Measurements from ENCODE around the gene RASAL1. TPM values are rescaled to one million over a fixed set of nuclear protein-coding genes. Genes with fewer than 3 reads are reported as not detected.

The RASAL1 gene
- total and polyA plus RNA-seq, 11 donors: not detected

DNA sequence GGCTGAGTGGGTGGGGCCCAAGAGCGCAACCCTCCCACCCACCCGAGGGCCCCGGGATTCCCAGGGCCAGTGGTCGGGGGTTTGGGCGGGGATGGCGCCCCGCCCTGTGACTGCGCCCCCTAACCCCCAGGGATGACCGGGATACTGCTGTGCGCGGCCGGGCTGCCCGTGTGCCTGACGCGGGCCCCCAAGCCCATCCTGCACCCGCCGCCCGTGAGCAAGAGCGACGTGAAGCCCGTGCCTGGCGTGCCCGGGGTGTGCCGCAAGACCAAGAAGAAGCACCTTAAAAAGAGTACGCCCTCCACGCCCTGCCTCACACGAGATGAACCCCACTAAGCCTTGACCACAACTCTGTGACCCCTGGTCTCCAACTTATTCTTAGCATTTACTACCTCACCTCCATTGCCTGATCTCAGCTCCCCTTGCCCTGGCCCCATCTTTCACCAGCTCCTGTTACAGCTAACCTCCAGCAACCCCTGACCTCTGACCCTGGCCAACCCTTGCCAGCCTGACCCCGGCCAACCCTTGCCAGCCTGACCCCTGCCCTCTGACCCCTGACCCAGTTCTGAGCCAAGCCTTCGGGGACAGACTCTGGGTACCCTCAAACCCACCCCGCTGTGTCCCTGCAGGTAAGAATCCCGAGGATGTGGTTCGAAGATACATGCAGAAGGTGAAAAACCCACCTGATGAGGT is 42.0 kb downstream of the RASAL1 start:
- Histone ChIP-seq H3K4me1 (peaks cover 0 to 18% (median 4%) of the 10 kb centered on the region in 12 donors), H3K9me3 (no peaks in the 10 kb centered on the region), H3K36me3 (no peaks in the 10 kb centered on the region), H3K4me3 (no peak overlapping the region), H3K27ac (no peak overlapping the region), H3K27me3 (peaks cover 2 to 42% (median 14%) of the 10 kb centered on the region in 9 donors)
- ATAC-seq (no peak), DNase-seq (no peak)
- intact Hi-C loops (cut with DNase I): no loop called here
- TF ChIP-seq, protein P1, sequence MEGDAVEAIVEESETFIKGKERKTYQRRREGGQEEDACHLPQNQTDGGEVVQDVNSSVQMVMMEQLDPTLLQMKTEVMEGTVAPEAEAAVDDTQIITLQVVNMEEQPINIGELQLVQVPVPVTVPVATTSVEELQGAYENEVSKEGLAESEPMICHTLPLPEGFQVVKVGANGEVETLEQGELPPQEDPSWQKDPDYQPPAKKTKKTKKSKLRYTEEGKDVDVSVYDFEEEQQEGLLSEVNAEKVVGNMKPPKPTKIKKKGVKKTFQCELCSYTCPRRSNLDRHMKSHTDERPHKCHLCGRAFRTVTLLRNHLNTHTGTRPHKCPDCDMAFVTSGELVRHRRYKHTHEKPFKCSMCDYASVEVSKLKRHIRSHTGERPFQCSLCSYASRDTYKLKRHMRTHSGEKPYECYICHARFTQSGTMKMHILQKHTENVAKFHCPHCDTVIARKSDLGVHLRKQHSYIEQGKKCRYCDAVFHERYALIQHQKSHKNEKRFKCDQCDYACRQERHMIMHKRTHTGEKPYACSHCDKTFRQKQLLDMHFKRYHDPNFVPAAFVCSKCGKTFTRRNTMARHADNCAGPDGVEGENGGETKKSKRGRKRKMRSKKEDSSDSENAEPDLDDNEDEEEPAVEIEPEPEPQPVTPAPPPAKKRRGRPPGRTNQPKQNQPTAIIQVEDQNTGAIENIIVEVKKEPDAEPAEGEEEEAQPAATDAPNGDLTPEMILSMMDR (IDR thresholded peaks at IDR 0.05): no peak
- no peak for TF ChIP-seq POLR2A (IDR thresholded peaks at IDR 0.05)
- 46 to 71% (median 62%) methylated on average over 12 to 32 of the region's 32 CpGs for WGBS, 4 donors

DNA sequence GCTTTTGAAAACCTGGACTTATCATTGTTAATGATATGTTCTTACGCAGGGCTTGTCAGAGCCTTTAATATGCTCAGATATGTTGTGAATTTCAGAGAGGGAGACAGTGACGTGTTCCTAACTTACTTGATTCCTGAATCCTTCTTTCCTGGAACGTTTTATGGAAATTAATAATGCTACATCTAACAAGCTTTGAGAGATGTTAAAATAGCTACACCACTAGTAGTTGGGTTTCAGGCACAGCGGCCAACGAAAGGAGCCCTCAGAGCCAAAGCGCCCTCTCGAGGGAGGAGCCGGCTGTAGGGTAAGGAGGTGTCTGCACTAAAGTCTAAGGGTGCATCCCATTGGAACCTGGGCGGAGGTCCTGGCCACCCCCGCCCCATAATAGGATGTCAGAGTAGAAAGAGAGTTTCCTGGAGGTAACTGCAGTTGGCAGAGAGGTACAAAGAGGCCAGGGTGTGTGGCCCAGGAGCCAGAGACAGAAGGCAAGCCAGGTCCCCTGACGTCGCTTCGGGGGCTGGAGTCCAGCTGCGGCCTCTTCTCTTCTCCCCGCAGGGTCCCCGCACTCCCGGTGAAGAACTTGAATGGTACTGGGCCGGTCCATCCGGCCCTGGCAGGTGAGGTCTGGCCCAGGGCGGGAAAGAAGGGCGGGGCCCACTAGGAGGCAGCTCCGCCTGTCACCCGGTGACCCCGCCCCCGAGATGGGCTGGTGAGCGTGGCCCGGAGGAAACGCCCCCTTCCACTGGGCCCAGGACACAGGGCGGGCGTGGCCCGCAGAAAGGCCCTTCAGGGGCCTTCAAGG is 42.8 kb downstream of the RASAL1 start:
- H3K27me3 ChIP-seq: peaks cover 2 to 46% (median 14%) of the 10 kb centered on the region in 9 donors
- no peak for TF ChIP-seq POLR2A (IDR thresholded peaks at IDR 0.05)
- TF ChIP-seq, protein P1 (IDR thresholded peaks at IDR 0.05): peak in 2 of 12 donors; percentile 17
- ATAC-seq: peak in 3 of 4 donors; percentile 31 to 58 (median 49)

DNA sequence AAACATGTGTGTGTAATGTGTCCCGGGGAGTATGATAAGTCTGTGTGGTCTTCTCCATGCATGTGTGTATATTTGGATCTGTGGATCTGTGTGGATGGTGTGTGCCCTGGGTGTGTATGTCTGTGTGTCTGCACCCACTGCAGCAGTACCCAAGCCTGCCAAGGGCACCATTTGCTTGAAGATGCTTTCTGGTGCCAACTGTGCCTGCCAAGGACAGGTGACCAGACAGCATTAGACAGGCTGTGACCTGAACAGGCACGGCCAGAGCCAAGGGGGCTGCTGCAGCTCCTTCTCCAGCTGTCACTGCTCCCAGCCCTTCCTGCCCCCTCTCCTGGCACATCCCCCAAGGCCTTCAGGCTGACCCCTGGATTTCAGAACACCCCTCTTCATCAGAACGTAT is 44.1 kb downstream of the RASAL1 start:
- Histone ChIP-seq H3K27ac (no peak overlapping the region), H3K27me3 (peaks cover 2 to 56% (median 19%) of the 10 kb centered on the region in 9 donors), H3K4me1 (peaks cover 0 to 10% (median 0%) of the 10 kb centered on the region in 12 donors), H3K9me3 (no peaks in the 10 kb centered on the region), H3K4me3 (no peak overlapping the region), H3K36me3 (no peaks in the 10 kb centered on the region)
- TF ChIP-seq, protein P1 (IDR thresholded peaks at IDR 0.05): no peak
- TF ChIP-seq POLR2A (IDR thresholded peaks at IDR 0.05): no peak
- intact Hi-C loops (cut with DNase I): no loop called here
- ATAC-seq (no peak), DNase-seq (no peak)
- WGBS, 4 donors: 57 to 75% (median 64%) methylated on average over 1 to 3 of the region's 3 CpGs

More for the DNA sequence above, 42.8 kb downstream of the RASAL1 start:
- DNase-seq: peak in 2 of 5 donors; percentile 46 to 54
- H3K4me1 ChIP-seq: peaks cover 0 to 10% (median 0%) of the 10 kb centered on the region in 12 donors
- WGBS, 4 donors: 10 to 23% (median 19%) methylated on average over 21 to 31 of the region's 31 CpGs
- H3K27ac ChIP-seq: no peak overlapping the region
- no peaks in the 10 kb centered on the region for H3K36me3 ChIP-seq
- intact Hi-C loops (cut with DNase I): no loop called here
- no peak overlapping the region for H3K4me3 ChIP-seq
- H3K9me3 ChIP-seq: no peaks in the 10 kb centered on the region

DNA sequence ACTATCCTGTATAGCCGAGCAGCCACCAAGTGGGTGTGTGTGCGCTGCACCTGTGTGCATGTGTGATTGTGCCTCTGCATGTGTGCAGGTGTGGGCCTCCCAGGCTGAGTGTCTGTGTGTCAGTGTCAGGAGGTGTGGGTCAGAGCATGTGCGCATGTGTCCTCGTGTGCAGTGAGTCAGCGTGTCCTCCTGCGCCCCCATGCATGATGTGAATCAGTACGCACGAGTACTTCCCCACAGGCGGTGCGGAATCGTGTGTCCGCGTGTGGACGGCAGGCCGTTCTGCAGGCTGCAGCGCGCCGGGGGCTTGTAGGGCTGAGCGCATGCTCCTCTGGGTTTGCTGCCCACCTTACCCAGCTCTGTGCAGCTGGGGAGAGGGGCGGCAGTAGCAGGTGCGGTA is 44.8 kb downstream of the RASAL1 start:
- DNase-seq (no peak), ATAC-seq (no peak)
- TF ChIP-seq, protein P1 (IDR thresholded peaks at IDR 0.05): no peak
- no peak for TF ChIP-seq POLR2A (IDR thresholded peaks at IDR 0.05)
- H3K27ac ChIP-seq: no peak overlapping the region
- 73 to 79% (median 77%) methylated on average over 20 to 21 of the region's 21 CpGs for WGBS, 4 donors
- no peak overlapping the region for H3K4me3 ChIP-seq
- no peaks in the 10 kb centered on the region for H3K36me3 ChIP-seq
- H3K9me3 ChIP-seq: no peaks in the 10 kb centered on the region
- intact Hi-C loops (cut with DNase I): no loop called here
- peaks cover 2 to 56% (median 19%) of the 10 kb centered on the region in 9 donors for H3K27me3 ChIP-seq
- peaks cover 0 to 10% (median 0%) of the 10 kb centered on the region in 12 donors for H3K4me1 ChIP-seq

All from heart left ventricle (tissue), 16 donors.